CD4-positive, alpha-beta T cell treated with Interleukin-1 beta for 1 hour (primary cell): ENCODE measurements around the gene ZC3HAV1L.
"Not testable (repeated sequence)": the region's sequence is repeated elsewhere in the genome, so short reads cannot be mapped to it uniquely, and the experiment has no call there.

Experiments
- DNase-seq, 2 donors: peaks; one replicate each; pipeline ENCODE4 v3.0.0-alpha.2; 2020 to 2022

The ZC3HAV1L gene

DNA sequence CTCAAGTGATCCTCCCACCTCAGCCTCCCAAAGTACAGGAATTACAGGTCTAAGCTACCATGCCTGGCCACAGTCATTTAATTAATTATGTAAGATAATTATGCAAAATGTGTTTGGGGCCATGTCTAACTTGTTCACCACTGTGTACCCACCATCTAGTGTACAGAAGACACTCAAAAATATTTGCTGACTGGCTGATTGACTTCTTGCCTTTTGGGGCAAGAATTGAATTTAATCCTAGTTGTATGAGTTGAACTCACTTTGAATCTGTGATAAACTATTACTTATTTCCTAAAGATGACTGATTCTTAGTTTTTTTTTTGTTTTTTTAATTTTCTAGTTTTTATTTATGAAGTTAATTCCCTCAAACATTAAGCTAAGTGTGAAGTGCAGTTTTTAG lies 15.8 kb upstream of the ZC3HAV1L start:
- DNase-seq, result no peak

DNA sequence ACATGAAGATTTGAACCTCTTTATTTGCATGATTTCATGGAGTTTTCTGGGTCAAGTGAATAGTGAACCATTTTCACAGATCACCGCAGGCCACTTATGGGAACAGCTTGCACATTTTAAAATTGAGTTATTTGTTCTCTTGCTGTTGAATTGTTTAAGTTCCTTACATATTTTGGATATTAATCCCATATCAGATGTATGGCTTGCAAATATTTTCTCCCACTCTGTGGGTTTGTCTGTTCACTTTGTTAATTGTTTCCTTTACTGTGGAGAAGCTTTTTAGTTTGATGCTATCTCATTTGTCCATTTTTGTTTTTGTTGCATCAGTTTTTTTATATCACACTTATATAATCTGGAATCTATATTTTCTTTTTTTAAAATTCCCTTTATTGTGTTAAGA lies 14.1 kb upstream of the ZC3HAV1L start:
- no peak for DNase-seq

DNA sequence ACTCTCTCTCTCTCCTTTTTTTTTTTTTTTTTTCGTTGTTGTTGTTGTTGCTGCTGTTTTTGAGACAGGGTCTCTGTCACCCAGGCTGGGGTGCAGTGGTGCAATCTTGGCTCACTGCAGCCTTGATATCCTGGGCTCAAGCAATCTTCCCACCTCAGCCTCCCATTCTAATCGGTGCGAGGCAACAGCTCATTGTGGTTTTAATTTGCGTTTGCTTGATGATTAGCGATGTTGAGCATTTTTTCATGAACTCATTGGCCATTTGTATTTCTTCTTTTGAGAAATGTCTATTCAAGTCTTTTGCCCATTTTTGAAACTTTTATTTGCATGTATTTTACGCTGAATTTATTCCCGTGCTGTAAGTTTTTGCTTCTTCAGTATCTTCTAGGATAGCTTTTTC lies 13.3 kb upstream of the ZC3HAV1L start:
- no peak for DNase-seq

GRCh38 chr7:139047970-139048369 lies 12.1 kb upstream of the ZC3HAV1L start:
- DNase-seq, result no peak

DNA sequence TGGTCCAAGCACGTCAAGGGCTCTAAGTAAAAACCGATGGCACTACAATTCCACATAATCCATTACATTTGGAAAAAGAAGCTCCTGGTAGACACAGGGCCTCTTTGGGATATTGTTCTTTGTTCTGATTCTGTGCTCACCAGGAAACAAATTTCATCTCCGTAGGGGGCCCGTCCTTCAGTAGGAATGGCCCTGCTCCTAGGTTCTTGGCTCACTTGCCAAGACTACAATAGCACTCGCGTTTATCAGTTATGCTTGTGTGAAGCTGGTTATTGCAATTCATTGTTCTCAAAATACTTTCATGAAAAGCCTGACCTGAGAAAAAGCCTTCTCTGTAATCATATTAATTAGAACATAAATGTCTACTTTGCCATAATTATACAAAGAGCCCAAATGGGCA lies 10.3 kb upstream of the ZC3HAV1L start:
- no peak for DNase-seq

GRCh38 chr7:139044813-139045794 lies 9.3 kb upstream of the ZC3HAV1L start:
- DNase-seq, result peak in 1 of 2 donors; percentile 34

DNA sequence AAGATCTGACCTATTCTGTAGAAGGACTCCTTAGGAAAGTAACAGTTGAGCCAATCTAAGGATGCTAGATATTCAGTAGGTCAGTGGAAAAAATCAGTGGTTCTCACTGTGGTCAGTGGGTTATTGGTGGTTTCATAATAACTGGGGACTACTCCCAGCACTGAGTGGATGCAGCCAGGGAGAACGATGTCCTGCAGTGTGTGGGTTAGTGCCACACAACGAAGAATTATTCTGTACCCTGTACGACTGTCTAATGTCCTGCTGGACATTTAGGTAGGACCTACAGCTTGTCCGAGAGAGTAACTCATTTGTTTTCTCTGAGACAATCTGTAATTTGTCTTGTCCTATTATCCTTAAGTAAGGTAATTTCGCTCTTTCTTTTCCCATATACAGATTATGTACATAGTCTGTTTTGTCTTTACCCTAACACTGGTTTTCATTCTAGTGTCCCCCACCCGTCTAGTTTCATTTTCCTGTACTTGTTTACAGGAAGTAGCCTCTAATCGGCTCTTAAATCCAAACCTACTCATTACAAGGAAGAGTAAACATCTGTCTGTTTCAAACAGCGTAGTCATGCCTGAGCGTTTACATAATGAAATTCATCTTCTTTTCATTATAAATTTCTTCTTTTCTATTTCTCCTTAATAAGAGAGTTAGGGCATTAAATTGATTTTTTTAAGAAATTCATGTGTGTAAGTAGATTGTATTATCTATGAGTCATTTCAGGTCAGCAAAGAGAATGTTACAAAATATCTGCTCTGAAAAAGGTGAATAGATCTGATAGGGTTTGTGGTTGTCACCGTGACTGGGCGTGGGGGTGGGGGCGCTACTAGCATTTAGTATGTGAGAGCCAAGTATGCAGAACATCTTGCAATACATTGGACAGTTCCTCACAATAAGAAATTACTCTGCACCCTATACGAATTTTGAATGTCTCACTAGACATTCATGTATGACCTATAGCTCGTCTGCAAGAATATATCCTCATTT lies 8.3 kb upstream of the ZC3HAV1L start:
- peak; percentile 56 to 68 for DNase-seq

DNA sequence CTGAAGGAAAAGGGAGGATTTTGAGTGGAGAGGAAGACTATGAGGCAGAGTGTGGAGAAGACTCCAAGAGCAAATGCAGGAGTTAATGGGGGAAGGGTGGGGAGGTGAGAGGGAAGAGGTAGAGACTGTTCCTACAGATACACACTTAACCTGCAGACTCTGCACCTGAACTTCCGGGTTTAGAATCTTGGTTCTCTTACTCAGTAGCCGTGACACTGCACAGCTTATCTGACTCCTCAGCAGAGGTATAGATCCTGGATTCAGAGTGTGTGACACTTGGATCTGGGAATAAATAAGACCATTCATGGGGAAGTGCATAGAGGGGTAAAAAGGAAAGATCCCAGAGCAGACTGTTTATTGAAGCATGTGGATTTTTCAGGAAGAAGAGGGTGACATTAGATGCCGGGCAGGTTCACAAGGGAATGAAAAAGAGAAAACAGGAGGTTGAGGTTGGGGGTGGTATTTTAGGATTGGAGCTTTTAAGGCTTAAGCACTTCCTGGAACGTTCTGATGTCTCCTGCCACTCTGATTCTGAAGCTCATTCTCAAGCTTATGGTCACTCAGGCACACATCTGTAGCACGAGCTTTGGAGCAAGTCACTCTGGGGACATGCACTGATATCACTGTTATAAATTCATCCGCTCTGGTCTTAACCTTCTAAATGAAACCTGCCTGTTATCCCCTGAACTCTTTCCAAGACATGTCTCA lies 5.7 kb upstream of the ZC3HAV1L start:
- no peak for DNase-seq

DNA sequence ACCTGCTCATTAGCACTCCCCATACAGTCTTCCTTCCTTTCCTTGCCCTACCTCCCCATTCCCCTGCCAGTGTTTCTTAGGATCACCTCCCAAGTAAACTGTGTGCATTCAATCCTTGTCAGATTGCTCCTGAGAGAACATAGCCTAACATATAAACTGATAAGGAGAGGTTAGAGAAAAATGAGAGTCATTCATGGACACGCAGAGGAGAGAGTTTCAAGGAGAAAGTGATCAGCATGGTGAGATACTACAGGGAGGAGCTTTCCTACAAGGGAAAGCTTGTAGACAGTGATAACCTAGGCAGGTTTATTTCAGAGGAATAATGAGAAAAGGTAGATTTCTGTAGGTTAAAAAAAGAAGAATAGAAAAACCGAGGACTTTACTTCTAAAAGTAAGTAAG lies 2.8 kb upstream of the ZC3HAV1L start:
- no peak for DNase-seq

- DNase-seq, result no peak
These were observed 1.1 kb upstream of the ZC3HAV1L start for GRCh38 chr7:139036901-139037300.

DNA sequence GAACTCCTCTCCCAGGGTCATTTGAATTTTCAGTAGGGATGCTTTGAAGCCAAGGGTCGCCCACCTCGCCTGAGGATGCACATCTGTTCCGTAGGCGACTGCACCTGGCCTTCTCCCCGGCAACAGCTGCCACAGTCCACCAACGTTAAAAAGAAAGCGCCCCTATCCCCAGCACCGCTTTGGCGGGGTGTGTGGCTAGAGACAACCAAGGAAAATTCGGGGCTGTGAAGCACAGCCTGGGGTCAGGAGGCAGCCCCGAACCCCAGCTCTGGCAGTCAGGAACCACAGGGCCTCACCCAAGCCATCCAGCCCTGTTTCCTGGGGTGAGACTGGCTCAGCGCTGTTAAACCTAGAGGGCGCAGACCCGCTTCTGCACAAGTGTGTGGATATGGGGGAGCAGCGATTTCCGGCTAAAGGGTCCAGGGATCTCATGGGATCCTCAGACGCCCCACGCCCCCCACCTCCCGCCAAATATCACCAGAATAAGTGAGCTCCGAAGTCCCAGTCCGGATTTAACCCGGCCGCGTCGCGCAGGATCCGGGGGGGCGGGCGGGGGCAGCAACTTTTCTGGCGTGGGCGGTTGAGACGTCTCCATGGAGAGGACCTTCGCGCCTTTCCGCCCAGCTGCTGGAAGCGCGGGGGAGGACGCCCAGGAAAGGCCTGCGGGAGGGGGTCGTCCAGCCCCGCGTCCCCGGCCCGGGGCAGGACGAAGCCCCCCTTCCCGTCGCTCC lies 822 bp downstream of the ZC3HAV1L start:
- no peak for DNase-seq

DNA sequence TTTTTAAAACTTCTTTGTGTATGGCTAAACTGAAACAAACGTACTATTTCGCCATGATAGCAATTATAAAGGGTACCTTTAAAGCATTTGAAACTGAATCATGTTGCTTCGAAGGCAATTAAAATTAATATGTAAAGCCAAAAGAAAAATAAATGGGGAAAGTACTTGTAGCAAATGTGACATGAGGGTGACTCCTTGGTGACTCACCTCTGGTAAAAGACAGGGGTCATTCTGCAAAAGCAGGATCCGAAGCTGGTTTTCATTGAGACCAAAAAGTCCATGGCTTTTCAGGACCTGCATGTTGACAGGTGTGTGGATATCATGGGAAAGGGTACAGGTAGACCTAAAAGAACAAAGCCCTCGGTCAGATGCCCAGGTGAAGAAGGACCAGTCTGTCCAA lies 1.5 kb downstream of the ZC3HAV1L start:
- no peak for DNase-seq

DNA sequence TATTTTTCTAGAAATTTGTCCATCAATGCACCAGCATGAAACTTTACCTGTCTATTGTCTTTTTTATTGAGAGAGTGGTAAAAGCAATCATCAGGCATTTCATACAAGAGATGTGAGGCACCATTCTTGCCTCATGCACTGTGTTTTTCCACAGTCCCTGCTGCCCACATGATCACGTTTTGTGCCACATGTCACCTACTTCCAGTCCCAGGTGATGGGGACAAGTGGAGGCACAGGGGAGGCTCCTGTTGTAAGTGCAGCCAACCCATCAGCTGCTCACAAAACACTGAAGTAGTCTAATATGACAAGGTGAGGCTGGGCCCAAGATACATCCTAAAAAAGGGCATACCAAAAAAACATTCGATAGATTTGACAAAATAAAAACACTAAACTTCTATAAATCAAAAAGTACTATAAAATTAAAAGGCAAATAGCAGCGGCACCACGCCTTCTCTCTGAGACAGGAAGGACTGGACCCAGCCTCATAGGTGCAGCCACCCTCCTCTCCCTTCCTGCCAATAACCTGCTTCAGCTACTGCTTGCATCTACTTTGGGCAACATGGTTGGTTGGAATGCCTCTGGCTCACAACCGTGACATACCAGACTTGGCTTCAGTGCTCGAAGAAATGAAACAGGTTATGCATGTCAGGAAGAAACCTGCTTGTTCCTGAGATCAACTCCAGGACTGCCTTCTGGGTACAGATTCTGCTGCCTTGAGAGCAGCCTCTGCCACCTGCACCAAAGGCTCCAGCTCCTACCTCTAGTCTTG lies 2.3 kb downstream of the ZC3HAV1L start:
- no peak for DNase-seq

- DNase-seq, result no peak
These were observed 3.4 kb downstream of the ZC3HAV1L start for GRCh38 chr7:139032473-139032872.

DNA sequence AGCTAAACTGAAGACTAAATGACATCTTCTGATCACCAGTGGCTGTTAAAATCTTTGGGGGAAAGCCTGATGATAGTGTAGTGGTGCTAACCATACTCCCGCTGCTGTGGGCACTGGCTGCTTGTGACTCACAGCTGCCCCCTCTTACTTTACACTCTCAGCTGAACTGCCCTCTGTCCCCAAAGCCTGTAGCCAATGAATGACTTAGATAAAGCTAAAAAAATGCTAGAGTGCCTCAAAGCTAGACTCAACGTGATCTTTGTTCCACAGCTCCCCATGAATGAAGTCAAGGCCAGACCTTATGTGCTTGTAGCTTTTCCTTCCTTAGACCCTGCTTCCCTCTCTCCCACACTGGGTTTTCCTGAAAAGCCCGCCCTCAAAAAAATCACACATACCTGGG lies 6.5 kb downstream of the ZC3HAV1L start:
- DNase-seq, result no peak

GRCh38 chr7:139026551-139026950 lies 9.3 kb downstream of the ZC3HAV1L start:
- DNase-seq, result no peak

DNA sequence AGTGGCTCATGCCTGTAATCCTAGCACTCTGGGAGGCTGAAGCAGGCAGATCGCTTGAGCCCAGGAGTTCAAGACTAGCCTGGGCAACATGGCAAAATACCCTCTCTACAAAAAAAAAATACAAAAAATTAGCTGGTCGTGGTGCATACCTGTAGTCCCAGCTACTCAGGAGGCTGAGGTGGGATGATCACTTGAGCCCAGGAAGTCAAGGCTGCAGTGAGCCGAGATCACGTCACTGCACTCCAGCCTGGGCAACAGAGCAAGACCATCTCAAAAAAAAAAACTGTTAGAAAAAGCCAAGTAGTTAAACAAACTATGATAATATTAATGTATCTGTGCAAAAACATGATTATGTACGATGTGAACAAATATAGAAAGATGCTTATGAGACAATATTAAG lies 10.0 kb downstream of the ZC3HAV1L start:
- not testable (repeated sequence) for DNase-seq

- DNase-seq, result no peak
These were observed 12.8 kb downstream of the ZC3HAV1L start for GRCh38 chr7:139023076-139023475.

DNA sequence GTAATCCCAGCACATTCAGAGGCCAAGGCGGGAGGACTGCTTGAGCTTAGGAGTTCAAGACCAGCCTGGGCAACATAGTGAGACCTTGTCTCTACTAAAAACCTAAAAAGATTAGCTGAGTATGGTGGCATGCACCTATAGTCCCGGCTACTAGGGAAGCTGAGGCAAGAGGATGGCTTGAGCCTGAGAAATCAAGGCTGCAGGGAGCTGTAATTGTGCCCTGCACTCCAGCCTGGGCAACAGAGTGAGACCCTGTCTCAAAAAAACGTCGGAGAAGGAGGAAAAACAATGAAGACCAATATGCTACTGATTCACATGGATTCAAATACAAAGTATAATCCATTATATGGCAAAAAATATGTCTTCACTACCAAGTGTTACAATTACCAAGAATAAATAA lies 13.6 kb downstream of the ZC3HAV1L start:
- no peak for DNase-seq

DNA sequence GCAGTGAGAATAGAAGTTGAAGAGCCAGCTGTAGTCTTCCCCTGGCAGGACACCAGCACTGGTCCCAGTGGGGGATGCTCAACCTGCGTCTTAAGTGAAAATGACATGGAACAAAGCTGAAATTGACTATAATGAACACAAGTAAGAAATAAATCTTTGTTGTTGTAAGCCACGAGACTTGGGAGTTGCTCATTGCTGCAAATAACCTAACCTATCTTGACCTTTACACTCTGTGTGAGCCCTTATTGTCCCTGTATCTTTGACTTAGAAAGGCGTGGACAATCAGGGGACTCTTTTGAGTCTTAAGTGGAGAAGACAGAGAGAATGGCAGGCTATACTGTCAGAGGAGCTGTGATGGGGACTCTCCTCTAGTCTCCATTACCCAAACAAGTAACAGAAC lies 16.9 kb downstream of the ZC3HAV1L start:
- DNase-seq, result no peak

GRCh38 chr7:139016931-139017511 lies 18.8 kb downstream of the ZC3HAV1L start:
- peak; percentile 59 to 73 for DNase-seq
